GM12875 (cell line): ENCODE data around the gene SEC23IP.
"Not testable (repeated sequence)": the region's sequence is repeated elsewhere in the genome, so short reads cannot be mapped to it uniquely, and the experiment has no call there.

Source experiments
- H3K4me3 ChIP-seq: one replicate; pipeline ENCODE4 v1.5.1; 2011; ENCODE audit warnings: low read depth, low read length, control low read depth
- TF ChIP-seq, protein P1 (sequence below): IDR thresholded peaks from 2 replicates; pipeline ENCODE4 v1.5.1; 2011; ENCODE audit warnings: low read depth, mild to moderate bottlenecking, control low read depth, inconsistent platforms, low read length, moderate library complexity, borderline replicate concordance; ENCODE audit not compliant: insufficient read depth

SEC23IP gene

DNA sequence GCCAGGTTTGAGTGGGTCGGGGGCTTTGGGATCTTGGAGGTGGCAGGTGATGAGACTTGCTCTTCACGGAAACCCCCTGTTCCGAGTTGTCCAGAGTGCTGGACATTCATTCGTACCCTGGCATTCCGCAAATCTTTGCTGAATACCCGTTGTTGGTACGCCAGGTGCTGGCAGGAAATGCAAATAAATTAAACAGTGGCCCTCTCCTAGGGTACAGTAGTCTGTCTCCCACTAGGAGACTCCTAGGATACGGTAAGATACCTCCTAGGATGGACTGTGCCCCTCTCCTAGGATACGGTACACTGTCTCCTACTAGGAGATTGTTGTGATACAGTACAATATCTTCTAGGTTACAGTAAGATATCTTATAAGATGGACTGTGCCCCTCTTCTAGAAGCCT lies 544 bp downstream of the SEC23IP start:
- H3K4me3 ChIP-seq = peak overlapping the region; percentile 88
- TF ChIP-seq, protein P1, sequence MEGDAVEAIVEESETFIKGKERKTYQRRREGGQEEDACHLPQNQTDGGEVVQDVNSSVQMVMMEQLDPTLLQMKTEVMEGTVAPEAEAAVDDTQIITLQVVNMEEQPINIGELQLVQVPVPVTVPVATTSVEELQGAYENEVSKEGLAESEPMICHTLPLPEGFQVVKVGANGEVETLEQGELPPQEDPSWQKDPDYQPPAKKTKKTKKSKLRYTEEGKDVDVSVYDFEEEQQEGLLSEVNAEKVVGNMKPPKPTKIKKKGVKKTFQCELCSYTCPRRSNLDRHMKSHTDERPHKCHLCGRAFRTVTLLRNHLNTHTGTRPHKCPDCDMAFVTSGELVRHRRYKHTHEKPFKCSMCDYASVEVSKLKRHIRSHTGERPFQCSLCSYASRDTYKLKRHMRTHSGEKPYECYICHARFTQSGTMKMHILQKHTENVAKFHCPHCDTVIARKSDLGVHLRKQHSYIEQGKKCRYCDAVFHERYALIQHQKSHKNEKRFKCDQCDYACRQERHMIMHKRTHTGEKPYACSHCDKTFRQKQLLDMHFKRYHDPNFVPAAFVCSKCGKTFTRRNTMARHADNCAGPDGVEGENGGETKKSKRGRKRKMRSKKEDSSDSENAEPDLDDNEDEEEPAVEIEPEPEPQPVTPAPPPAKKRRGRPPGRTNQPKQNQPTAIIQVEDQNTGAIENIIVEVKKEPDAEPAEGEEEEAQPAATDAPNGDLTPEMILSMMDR = no peak

DNA sequence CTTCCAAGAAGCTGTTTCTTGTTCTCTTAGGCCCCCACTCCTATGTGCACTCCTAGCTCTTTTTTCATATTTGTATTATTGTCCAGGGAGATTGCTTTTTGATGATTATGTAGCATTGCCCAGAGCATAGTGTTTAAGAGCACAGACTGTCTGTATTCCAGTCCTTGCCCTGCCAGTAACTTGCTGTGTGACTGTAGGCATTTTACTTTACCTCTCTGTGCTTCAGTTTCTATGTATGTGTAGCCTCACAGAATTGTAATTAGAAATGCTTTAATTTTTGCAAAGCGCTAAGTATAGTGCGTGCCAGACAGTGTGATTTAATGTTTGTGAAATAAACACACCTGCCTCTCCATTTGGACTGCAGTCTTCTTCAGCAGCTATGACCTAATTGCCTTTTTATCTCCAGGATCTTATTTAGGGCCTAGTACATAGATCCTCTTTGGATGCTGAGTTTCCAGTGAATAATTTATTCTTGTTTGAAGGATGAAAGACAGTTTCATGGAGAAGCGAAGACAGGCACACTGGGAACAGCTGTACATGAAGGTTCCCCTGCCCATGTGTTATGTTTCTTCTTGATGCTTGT lies 1.4 kb downstream of the SEC23IP start:
- TF ChIP-seq, protein P1 = no peak
- no peak overlapping the region for H3K4me3 ChIP-seq

DNA sequence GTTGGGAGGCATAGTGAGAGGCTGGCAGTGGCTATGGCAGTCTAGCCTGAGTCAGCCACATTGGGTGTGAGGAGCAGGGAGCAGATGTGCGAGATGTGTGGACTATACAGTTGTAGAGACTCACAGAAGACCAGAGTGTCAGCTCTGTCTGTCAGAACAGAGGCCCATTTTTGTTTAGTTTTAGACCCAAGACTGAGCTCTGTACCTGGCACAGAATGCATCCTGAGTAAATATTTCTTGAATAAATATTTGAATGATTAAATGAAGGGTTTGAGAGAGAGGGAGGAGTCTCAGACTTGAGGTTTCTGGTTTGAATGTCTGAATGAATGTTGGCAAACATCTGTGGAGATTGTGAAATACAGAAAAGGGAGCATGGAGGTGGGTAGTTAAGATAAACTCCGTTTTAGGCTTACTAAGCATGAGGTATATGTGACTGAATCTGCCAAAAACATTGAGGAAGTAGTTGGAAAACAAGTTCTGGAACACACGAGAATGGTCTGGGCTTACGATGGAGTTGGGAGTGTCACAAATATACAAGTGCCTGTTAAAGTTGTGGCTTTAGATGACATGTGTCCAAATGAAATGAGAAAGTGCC lies 3.6 kb downstream of the SEC23IP start:
- no peak overlapping the region for H3K4me3 ChIP-seq
- TF ChIP-seq, protein P1 = no peak

DNA sequence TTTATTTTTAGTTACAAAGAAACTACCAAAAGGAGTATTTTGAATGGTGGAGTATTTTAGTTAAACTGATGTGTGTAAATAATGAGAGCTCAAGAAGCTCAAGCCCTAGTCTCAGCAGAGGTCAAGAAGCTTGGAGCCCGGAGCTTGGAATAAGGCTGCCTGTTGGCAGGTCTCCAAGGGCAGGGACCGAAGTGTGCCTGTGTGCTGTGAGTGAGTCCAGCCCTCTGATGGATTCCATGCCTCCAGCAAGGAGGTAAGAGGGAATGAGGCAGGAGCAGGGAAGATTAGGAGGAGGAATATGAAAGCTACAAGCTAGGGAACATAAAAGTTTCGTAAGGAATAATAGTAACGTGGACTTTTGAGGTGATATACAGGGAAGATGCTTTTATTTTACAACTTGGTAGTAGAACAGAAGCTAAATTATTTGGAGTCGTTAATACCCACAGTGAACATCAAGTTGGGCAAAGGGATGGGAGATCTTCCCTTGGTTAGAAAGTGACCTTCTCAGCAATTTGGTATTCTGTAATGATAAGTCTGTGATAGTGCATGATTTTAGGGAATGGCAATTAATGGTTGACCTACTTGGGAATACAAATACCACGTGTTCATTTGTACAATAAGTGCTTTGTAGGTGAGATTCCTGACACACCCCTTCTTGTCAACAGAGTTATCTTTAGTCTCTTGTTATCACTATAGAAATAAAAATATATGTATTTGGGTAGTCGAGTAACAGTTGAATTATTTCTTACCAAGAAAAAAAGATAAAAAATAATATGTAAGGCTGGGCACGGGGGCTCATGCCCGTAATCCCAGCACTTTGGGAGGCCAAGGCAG lies 4.6 kb downstream of the SEC23IP start:
- TF ChIP-seq, protein P1 = no peak
- H3K4me3 ChIP-seq = no peak overlapping the region

DNA sequence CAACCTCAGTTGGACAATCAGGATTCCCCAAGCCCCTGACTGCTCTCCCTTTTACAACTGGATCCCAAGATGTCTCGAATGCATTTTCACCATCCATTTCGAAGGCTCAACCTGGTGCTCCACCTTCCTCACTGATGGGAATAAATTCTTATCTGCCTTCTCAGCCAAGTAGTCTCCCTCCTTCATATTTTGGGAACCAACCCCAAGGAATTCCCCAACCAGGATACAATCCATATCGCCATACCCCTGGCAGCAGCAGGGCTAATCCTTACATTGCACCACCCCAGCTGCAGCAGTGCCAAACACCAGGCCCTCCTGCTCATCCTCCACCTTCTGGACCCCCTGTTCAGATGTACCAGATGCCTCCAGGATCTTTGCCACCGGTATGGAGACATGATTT lies 6.0 kb downstream of the SEC23IP start:
- no peak overlapping the region for H3K4me3 ChIP-seq
- TF ChIP-seq, protein P1 = no peak

DNA sequence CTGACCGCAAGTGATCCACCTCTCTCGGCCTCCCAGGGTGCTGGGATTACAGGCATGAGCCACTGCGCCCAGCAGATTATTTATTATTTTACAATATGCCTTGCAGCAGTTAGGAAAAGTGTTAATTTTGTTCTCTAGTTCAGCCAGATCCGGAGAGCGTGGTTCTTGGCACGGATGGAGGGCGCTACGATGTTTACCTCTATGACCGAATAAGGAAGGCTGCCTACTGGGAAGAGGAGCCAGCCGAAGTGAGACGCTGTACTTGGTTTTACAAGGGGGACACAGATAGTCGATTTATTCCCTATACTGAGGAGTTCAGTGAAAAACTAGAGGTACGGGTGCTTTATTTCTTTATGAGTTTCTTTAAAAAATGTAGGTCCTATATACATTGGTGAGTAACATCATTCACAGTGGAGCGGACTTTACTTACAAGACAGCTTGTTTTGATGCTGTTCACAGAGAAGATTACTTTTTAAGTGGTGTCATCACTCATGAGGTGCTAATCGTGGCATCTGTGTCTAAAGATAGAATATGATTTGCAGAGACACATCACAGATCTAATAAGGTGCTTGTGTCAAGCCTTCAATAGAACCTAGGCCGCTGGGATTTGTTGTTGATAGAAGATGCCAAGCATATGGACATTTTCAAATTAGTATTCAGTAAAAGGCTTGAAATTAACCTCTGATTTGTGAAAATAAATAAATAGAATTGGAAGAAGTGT lies 11.6 kb downstream of the SEC23IP start:
- TF ChIP-seq, protein P1 = no peak
- no peak overlapping the region for H3K4me3 ChIP-seq

DNA sequence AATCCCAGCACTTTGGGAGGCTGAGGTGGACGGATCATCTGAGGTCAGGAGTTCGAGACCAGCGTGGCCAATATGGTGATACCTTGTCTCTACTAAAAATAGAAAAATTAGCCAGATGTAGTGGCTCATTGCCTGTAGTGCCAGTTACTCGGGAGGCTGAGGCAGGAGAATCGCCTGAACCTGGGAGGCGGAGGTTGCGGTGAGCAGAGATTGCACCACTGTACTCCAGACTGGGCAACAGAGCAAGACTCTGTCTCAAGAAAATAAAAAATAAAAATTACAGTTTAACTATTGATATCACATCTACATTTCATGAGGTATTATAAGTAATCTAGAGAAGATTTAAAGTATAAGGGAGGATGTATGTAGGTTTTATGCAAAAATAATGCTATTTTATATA lies 15.2 kb downstream of the SEC23IP start:
- not testable (repeated sequence) for H3K4me3 ChIP-seq
